AG04450 (cell line): ENCODE measurements around the gene RADIL. TPM values are rescaled to one million over a fixed set of nuclear protein-coding genes. Genes with fewer than 3 reads are reported as not detected.

Experiments
- CTCF ChIA-PET: fragments of 300-600, 350-600 bp; formaldehyde crosslinking; extraction: SDS; loops from one replicate; lab custom pipeline; 2022; ENCODE audit warnings: antibody characterized with exemption, inconsistent platforms; lab: Charles Lee
- POLR2A ChIA-PET: fragments of 350-600 bp; formaldehyde crosslinking; extraction: SDS; loops from one replicate; lab custom pipeline; 2021; ENCODE audit warnings: antibody characterized with exemption, inconsistent platforms; lab: Yijun Ruan, JAX
- DNase-seq: peaks from one replicate; pipeline ENCODE4 v3.0.0-alpha.2; 2011; ENCODE audit warnings: low read depth, low spot score
- H3K27ac ChIP-seq: one replicate; pipeline ENCODE4 v1.5.1; 2012; ENCODE audit warnings: low read depth, low read length, control low read depth
- H3K27me3 ChIP-seq: one replicate; pipeline ENCODE4 v1.6.0; 2012; ENCODE audit warnings: low read length; ENCODE audit not compliant: control insufficient read depth, insufficient read depth
- H3K4me3 ChIP-seq: 2 replicates; pipeline ENCODE4 v1.5.1; 2011; ENCODE audit warnings: mild to moderate bottlenecking, low read depth, low read length, control low read depth
- H3K9me3 ChIP-seq: 2 replicates; pipeline ENCODE4 v1.5.1; 2012; ENCODE audit warnings: low read length; ENCODE audit not compliant: control insufficient read depth, insufficient read depth
- polyA plus RNA-seq: library from polyadenylated mRNA; depleted of rRNA; stranded (reverse); fragments of >200 nt; gene quantifications from 2 replicates; pipeline ENCODE4 v1.2.3, GENCODE V29; 2011
- TF ChIP-seq, protein P1 (sequence below): IDR thresholded peaks from 2 replicates; pipeline ENCODE4 v1.5.1; 2011; ENCODE audit warnings: low read depth, low read length, control low read depth, inconsistent platforms

Gene RADIL
- polyA plus RNA-seq, 1 experiment = 0.07 TPM

GRCh38 chr7:4760952-4761351 is 122.6 kb downstream of the RADIL start:
- ChIA-PET CTCF (no interaction called here), POLR2A (no interaction called here)
- TF ChIP-seq, protein P1, sequence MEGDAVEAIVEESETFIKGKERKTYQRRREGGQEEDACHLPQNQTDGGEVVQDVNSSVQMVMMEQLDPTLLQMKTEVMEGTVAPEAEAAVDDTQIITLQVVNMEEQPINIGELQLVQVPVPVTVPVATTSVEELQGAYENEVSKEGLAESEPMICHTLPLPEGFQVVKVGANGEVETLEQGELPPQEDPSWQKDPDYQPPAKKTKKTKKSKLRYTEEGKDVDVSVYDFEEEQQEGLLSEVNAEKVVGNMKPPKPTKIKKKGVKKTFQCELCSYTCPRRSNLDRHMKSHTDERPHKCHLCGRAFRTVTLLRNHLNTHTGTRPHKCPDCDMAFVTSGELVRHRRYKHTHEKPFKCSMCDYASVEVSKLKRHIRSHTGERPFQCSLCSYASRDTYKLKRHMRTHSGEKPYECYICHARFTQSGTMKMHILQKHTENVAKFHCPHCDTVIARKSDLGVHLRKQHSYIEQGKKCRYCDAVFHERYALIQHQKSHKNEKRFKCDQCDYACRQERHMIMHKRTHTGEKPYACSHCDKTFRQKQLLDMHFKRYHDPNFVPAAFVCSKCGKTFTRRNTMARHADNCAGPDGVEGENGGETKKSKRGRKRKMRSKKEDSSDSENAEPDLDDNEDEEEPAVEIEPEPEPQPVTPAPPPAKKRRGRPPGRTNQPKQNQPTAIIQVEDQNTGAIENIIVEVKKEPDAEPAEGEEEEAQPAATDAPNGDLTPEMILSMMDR = no peak
- Histone ChIP-seq H3K27me3 (no peaks in the 10 kb centered on the region), H3K9me3 (no peaks in the 10 kb centered on the region; the same call in 1 of the 2 replicates), H3K27ac (no peak overlapping the region), H3K4me3 (no peak overlapping the region)
- DNase-seq = no peak

GRCh38 chr7:4759211-4759610 is 124.3 kb downstream of the RADIL start:
- no peak overlapping the region for H3K4me3 ChIP-seq
- H3K9me3 ChIP-seq = no peaks in the 10 kb centered on the region; the same call in 1 of the 2 replicates
- TF ChIP-seq, protein P1 = no peak
- POLR2A ChIA-PET = interaction anchor here (0.8 to 1.7 kb wide), 2 partner anchors 16 kb away, joined by 3 to 6 read pairs; partner anchors contain the start of gene AP5Z1
- CTCF ChIA-PET = no interaction called here
- DNase-seq = no peak
- H3K27me3 ChIP-seq = no peaks in the 10 kb centered on the region
- no peak overlapping the region for H3K27ac ChIP-seq

GRCh38 chr7:4758791-4759190 is 124.7 kb downstream of the RADIL start:
- Histone ChIP-seq H3K4me3 (no peak overlapping the region), H3K9me3 (no peaks in the 10 kb centered on the region; the same call in 1 of the 2 replicates), H3K27me3 (no peaks in the 10 kb centered on the region), H3K27ac (no peak overlapping the region)
- DNase-seq = no peak
- TF ChIP-seq, protein P1 = no peak
- CTCF ChIA-PET = no interaction called here
- POLR2A ChIA-PET = interaction anchor here (1.7 kb wide), 1 partner anchor 16 kb away, joined by 6 read pairs; the partner anchor contains the start of gene AP5Z1

DNA sequence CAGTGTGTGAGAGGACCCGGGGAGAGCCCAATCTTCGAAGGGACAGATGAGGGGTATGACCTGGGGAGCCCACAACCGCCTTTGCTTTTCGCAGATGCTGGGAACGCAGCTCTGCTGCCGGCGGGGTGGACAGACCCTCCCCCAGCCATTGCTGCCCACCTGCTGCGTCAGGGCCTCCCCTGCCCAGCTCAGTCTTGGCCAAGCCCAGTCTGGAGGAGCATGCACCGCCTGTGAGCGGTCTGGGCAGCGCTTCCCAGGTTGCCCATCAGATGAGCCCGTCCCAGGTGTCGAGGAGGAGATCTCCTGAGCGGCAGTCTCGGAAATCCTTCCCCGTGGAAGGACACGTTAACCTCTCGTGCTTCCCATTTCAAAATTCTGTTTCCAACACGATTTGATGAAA is 125.4 kb downstream of the RADIL start:
- ChIA-PET CTCF (no interaction called here), POLR2A (interaction anchor here (1.7 kb wide), 1 partner anchor 17 kb away, joined by 6 read pairs; the partner anchor contains the start of gene AP5Z1)
- TF ChIP-seq, protein P1 = no peak
- Histone ChIP-seq H3K27ac (no peak overlapping the region), H3K4me3 (no peak overlapping the region), H3K9me3 (no peaks in the 10 kb centered on the region; the same call in 1 of the 2 replicates), H3K27me3 (no peaks in the 10 kb centered on the region)
- DNase-seq = no peak

- Histone ChIP-seq H3K27ac (no peak overlapping the region), H3K4me3 (no peak overlapping the region), H3K9me3 (no peaks in the 10 kb centered on the region; the same call in 1 of the 2 replicates), H3K27me3 (no peaks in the 10 kb centered on the region)
- DNase-seq = no peak
- TF ChIP-seq, protein P1 = no peak
- CTCF ChIA-PET = interaction anchor here (1.3 kb wide), 1 partner anchor 124 kb away, joined by 4 read pairs; no protein-coding TSS in a partner anchor
- POLR2A ChIA-PET = interaction anchor here (1.2 kb wide), 1 partner anchor 9 kb away, joined by 3 read pairs; no protein-coding TSS in a partner anchor
Measured at GRCh38 chr7:4755045-4755444, 128.5 kb downstream of the RADIL start.
